Sciatic nerve (tissue), 2 donors: ENCODE results near the gene CHST11. TPM values are rescaled to one million over a fixed set of nuclear protein-coding genes. Genes with fewer than 3 reads are reported as not detected.
"Not testable (repeated sequence)": the region's sequence is repeated elsewhere in the genome, so short reads cannot be mapped to it uniquely, and the experiment has no call there.

Experiments
- ATAC-seq: fragments of 200-7000 bp; cut with Tn5 transposase; one replicate; pipeline ENCODE4 v1.9.1; 2020; ENCODE audit warnings: mild to moderate bottlenecking, moderate library complexity
- DNase-seq: peaks from one replicate; pipeline ENCODE4 v3.0.0-alpha.2; 2020; ENCODE audit warnings: low spot score
- intact Hi-C: fragments of 100-400 bp; cut with DNase I; formaldehyde crosslinking; loops from one replicate; pipeline ENCODE4 v1.14.2; 2022
- total RNA-seq: library from RNA; stranded (reverse); fragmentation: NEBNext Ultra II Directional; extraction: Animal tissue kit (Norgen Biotek cat#: 25700); gene quantifications from one replicate; pipeline ENCODE4 v1.2.1, GENCODE V29; 2021
- donor health status: DM: no; HTN: no; CAD: no.
- donor health status: DM: no; HTN: no; CAD: no.

CHST11 gene
- total RNA-seq, 1 donor from 2014 or later, result 19.2 TPM

DNA sequence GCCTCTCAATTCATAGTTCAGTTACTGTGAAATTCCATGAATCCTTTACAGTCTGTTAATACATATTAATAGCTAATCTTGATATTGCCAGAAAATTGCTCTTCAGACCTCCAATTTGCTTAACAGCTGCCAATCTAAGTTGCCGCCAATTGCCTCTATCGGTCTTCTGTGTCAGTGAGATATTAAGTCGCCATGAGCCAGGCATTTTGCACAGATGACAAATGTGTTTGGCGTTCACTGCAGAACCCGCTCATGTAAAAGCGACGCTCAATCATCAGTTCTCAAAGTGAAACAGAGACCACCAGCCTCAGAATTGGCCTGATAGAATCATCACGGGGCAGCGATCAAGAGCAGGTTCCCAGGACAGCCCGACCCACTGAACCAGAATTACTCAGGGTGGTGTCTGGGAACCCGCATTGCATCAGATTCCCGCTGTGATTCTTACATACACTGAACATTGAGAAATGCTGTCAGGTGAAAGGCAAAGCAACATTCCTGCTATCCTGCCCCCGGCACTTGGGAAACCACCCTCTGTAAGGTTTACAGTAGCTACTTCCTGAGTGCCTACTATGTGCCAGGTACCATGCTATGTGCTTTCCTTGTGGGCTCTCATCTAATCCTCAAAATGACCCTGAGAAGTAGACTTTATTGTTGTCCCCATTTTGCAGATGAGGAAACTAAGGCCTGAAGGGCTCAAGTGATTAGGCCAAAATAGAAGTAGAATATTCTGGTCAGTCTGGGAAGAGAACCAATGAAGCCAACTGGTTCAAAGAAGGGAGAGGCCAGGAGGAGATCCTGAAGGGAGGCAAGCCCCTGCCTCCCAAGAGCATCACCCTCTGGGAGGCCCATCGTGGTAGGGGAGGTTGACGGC lies 285.0 kb downstream of the CHST11 start:
- intact Hi-C loops, result no loop called here
- ATAC-seq (no peak), DNase-seq (no peak)

DNA sequence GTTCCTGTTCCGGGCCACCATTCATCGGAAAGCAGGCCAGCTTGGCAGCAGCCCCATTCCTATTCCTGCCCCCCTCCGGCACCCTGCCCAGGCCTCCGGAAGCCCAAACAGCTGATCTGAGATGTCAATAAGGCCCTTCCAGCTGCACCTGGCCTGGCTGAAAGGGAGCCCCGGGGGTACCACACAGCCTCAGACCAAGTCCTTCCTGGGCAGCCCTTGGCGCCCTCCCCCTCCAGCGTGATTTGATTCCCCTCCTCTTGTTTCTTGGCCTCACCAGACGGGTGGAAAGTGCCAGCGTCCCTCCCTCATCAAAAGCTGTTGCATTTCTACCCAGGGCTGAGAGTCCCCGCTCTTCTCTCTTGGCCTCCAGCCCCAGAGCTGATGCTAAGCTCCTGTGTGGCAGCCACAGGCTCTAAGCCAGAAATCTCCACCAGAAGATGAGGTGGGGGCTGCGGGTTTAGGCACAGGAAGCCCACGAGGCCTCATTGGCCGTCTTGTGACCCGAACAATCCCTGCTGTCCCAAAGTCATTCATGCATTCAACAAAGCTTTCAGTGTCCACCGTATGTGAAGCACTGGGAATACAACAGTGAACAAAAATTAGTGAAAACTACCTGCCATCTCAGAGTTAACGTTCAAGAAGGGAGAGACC lies 285.9 kb downstream of the CHST11 start:
- DNase-seq, result peak; percentile 66
- peak; percentile 55 for ATAC-seq

DNA sequence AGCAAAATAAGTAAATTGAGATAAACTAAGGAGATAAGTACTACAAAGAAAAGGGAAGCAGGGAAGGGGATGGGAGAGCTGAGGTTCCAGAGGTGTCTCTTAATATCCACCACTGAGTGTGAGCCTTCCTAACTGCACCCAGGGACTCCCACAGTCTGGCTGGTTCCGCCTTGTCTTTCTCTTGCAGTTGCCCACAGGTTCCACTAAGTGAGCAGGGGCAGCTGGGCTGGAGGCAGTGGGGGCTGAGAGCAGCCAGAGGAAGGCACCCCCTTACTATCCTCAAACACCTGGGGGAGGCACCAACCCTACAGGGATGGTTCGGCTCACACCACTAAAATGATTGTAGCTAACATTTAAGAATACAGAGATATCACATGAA lies 286.4 kb downstream of the CHST11 start:
- ATAC-seq (no peak), DNase-seq (no peak)
- intact Hi-C loops, result no loop called here

More for the DNA sequence above, 285.9 kb downstream of the CHST11 start:
- intact Hi-C loops, result no loop called here

DNA sequence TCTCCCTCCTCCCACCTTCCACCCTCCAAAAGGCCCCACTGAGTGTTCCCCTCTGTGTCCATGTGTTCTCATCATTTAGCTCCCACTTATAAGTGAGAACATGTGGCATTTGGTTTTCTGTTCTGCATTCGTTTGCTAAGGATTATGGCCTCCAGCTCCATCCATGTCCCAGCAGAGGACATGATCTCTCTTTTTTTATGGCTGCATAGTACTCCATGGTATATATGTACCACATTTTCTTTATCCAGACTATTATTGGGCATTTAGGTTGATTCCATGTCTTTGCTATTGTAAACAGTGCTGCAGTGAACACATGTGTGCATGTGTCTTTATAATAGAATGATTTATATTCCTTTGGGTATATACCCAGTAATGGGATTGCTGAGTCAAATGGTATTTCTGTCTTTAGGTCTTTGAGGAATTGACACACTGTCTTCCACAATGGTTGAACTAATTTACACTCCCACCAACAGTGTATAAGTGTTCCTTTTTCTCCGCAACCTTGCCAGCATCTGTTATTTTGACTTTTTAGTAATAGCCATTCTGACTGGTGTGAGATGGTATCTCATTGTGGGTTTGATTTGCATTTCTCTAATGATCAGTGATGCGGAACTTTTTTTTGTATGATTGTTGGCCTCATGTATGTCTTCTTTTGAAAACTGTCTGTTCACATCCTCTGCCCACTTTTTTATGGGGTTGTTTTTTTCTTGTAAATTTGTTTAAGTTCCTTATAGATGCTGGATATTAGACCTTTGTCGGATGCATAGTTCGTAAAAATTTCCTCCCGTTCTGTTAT lies 287.2 kb downstream of the CHST11 start:
- intact Hi-C loops, DNase-seq, ATAC-seq: not testable (repeated sequence)

DNA sequence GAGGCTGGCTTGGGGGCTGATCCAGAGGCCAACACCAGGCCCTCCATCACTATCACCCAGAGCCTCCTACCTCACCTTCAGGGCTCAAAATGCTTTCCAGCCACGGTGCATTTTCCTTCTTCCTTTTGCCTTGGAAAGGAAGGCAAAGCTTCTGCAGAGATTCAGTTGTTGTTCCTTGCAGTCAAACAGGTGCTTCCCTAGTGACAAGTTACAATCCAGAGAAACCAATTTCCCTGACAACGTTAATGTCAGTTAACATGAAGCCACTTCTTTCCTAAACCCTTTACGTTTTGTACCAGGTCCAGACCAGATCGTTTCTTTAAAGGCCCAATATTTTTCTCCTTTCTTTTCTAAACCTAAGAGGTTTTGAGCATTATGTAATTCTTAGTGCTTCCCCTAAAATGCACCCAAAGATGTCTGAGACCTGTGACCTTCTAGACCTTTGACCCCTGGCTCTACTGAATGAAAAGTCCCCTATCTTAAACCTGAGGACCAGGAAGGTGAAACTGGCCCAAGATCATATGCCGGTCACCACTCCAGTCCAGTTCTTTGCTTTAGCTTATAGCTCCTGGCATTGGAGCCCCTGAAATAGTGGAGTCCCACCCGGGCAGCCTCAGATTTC lies 289.8 kb downstream of the CHST11 start:
- DNase-seq (no peak), ATAC-seq (no peak)
- intact Hi-C loops, result no loop called here

DNA sequence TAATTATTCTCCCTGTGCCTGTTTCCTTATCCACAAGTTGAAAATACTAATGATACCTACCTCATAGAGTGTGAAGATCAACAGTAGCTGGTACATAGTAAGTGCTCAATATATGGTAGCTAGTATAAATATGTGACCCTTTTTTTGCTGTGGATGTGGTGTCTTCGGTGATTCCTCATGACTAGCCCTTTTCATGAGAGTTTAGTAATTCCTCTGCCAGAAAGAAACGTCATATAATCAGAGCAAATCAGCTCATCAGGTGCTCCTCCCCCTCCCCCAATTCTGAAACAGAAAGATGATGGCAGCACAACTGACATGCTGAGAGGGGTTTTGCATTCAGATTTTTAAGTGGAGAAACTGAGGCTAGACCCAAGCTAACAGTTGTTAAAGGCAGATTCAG lies 290.6 kb downstream of the CHST11 start:
- no peak for ATAC-seq
- intact Hi-C loops, result no loop called here
- no peak for DNase-seq

DNA sequence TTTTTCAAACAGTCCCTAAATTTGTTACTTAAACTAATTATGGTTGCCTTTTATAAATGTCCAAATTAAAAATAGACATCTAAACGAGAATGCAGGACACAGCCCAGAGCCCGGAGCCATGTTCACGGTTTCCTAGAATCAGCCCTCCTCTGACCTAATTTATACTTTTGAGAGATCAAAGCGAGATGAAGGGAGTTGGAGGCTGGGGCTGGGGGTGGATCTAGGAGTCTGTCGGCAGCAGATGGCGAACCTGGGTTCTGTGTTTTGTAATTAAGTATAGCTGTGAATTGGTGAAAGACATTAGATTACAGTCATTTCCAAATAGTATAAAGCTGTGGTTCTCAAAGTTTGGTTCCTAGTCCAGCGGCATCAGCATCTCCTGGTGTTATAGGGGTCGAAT lies 291.2 kb downstream of the CHST11 start:
- DNase-seq (no peak), ATAC-seq (no peak)
- intact Hi-C loops, result no loop called here

DNA sequence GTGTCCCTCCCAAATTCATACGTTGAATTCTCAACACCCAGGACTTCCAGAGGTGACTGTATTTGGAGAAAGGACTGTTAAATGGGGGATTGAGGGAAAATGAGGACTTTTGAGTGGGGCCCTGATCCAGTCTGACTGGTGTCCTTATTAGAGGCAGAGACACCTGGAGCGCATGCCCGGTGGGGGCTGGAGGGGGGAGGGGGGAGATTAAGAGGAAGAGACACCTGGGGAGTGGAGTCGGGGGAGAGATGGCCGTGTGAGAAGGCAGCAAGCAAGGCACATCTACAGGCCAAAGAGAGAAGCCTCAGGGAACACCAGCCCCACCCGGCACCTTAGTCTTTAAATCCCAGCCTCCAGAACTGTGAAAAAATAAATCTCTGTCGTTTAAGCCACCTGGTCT lies 291.6 kb downstream of the CHST11 start:
- no peak for ATAC-seq
- intact Hi-C loops, result no loop called here

DNA sequence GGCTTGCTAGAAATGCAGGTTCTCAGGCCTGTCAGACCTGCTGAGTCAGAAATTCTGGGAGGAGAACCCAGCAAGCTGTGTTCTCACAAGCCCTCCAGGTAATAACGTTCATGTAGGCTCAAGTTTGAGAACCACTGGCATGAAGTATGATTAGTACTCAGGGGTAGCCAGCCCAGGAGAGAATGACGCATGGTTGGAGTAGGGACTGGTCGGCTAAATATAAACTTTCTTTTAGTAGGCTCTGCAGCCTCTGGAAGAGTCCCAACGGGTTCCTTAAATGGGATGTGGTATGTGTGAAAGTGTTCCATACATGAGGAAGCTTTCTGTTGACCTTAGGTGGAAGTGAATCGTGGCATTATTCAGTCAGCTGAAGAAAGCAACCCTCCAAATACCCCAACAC lies 292.0 kb downstream of the CHST11 start:
- intact Hi-C loops, result no loop called here
- DNase-seq (no peak), ATAC-seq (peak; percentile 13)

More for the DNA sequence above, 291.6 kb downstream of the CHST11 start:
- no peak for DNase-seq

DNA sequence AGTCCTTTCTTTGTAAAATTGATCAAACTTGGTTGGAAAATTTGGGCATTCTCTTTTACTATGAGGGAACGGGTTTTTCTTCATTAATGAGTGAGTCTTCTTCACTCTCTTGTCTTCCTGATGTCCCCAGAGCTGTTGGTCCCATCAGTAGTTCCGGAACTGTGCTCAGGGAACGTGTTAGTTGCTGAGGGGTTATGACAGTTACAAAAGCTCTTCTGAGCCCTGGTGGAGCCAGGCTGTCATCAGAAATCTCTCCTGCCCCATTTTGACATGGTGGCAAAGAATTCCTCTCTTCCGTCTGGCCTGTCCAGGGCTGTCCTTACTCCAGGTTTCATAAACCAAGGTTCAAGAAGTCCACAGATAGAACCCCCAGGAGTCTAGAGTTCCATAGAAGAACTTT lies 292.8 kb downstream of the CHST11 start:
- DNase-seq (no peak), ATAC-seq (no peak)
- intact Hi-C loops, result no loop called here

DNA sequence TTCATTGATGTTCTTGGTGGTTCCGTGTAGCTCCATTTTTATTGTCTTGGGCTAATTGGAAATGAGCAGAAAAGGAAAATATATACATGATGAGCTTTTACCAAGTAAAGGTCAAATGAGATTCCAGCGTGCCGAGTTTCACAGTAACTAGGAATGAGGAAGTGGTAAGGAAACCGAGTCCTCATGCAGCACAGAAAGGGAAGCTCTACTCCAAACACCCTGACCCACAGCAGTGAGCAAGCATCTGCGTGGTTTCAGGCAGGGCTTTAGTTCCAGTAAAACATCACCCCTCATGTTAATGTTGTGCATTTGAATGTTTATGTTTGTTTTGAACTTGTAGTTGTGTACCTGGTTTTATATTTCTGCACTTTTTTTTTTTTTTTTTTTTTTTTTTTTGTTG lies 293.3 kb downstream of the CHST11 start:
- intact Hi-C loops, result no loop called here
- ATAC-seq (peak; percentile 81), DNase-seq (no peak)

DNA sequence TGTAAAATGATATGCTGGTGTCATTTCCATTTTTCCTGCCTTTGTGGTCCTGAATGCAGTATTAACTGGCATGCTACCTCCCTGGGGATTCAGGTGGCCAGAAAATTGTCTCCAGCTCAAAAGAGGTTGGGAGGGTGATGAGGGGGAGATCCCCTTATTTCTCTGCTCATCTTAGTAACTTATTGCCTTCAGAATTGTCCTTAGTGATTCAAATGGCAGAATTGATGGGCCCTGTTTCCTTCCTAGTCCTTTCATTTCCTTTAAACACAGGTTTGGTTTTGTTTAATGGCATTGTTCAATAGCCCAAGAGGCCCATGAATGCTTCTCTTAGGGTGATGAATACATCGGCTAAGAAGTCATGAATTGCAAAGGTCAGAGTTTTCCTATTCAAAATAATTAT lies 294.4 kb downstream of the CHST11 start:
- intact Hi-C loops, result no loop called here
- DNase-seq (no peak), ATAC-seq (no peak)

DNA sequence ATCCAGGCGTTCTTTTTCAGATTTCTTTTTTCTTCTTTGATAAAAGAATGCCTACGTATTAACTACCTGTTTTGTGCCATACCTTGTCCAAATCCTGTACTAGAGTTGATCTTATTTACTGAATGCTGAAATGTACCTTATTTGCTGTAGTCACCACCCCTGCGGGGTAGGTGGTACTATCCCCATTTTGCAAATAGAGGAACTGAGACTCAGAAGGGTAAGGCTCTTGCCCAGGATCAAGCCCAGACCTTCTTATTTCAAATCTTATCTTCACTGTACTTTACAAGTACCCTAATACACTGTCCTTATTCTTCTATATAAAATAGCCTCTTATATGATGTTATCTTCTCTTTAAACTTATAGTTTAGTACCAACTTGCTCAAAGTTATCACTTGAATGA lies 294.8 kb downstream of the CHST11 start:
- intact Hi-C loops, result no loop called here
- no peak for DNase-seq
- ATAC-seq, result no peak

DNA sequence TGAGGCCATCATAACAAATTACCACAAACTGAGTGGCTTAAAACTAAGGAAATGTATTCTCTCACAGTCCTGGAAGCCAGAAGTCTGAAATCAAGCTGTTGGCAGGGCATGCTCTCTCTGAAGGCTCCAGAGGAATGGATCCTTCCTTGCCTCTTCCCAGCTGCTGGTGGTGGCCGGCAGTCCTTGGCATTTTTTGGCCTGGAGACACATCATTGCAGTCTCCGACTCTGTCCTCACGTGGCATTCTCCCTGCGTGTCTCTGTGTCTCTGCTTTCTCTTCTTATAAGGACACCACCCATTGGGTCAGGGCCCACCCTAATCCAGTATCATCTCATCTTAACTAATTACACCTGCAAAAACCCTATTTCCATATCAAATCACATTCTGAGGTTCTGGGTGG lies 295.3 kb downstream of the CHST11 start:
- intact Hi-C loops, result no loop called here
- ATAC-seq (no peak), DNase-seq (no peak)

DNA sequence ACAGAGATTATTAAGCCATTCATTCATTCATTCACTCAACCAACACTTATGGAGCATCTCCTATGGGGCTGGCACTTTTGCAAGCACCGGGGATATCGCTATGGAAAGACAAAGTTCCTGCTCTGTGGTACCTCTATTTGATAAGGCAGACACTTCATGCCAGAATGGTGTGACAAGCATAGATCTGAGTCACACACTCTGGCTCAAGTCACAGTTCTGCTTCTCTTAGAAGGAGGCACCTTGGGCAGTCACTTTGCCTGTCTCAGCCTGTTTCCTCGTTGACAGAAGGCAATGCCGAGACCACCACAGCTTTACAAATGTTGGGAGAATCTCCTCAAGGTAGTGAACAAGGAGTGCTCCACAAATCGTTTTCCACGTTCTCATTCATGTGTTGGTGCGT lies 296.1 kb downstream of the CHST11 start:
- no peak for DNase-seq
- intact Hi-C loops, result no loop called here

DNA sequence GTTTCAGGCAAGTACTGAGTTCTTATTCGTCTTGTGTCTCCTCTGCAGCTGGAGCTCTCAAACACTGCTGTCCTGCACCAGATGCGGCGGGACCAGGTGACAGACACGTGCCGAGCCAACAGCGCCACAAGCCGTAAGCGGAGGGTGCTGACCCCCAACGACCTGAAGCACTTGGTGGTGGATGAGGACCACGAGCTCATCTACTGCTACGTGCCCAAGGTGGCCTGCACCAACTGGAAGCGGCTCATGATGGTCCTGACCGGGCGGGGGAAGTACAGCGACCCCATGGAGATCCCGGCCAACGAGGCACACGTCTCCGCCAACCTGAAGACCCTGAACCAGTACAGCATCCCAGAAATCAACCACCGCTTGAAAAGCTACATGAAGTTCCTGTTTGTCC lies 300.2 kb downstream of the CHST11 start:
- ATAC-seq (no peak), DNase-seq (no peak)
- intact Hi-C loops, result no loop called here

More for the DNA sequence above, 296.1 kb downstream of the CHST11 start:
- ATAC-seq, result no peak

DNA sequence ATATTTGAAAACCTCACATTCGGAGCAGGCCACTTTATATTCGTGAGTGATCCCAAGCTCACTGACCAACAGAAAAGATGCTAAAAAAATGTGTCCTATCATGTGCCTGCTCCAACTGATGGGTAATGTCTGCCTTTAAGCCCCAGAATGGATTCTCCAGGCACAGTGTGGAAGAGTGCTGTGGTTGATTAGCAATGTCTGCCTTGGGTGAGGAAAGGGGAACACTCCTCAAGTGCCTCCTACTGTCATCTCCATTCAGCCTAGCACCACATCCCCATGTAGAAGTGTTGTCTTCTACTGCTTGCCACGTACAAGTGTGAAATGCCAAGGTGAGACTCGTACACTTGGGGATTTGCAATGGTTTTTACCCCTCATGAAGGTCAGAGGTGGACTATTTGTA lies 302.0 kb downstream of the CHST11 start:
- DNase-seq (no peak), ATAC-seq (no peak)
- intact Hi-C loops, result no loop called here

DNA sequence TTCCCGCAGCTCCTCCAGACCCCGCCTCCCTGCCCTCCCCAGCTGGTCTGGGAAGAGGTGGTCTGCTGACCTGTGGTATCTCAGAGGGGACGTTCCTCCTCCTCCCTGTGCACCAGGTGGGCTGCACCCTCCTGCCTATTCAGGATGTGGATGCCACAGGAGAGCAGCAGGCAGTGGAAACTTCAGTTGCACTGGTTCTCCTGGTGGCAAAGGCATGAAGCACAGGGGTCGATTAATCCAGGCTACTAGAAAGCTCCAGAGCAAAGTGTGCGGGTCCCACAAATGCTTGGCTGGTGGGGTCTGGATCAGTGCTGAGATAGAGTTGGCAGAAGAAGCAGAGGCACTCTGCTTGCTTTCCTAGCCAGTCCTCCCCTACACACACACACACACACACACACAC lies 304.3 kb downstream of the CHST11 start:
- DNase-seq (no peak), ATAC-seq (no peak)
- intact Hi-C loops, result no loop called here

DNA sequence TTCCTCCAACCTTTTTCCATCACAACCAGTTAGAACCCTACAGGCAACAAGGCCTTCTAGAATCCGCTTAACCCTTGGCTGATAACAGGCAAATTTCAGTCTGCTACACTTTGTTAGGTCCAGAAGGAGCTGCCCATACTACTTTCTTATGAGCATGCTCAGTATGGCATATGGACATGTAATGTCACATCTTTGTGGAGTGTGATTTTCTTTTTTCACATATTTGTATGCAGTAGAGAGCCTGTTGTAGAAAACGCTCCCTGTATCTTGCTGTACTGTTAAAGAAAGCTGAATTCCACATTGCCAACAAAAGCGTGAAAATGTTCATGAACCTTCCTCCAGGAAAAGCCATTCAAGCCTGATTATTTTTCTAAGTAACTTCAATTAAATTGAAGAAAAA lies 304.9 kb downstream of the CHST11 start:
- DNase-seq (no peak), ATAC-seq (no peak)
- intact Hi-C loops, result no loop called here
